ENCODE measurements around the gene RADIL.

RADIL gene

GRCh38 chr7:4792537-4793126, 90.9 kb downstream of the RADIL start:
- Histone ChIP-seq H3K4me3 (no peak overlapping the region), H3K27ac (no peak overlapping the region), H3K9me3 (ENCODE audit: low read depth, low read length) (no peaks in the 10 kb centered on the region), H3K9ac (ENCODE audit: insufficient read length) (no peak overlapping the region), H3K36me3 (ENCODE audit: insufficient read depth, low read length) (peaks cover 9% of the 10 kb centered on the region; the same call in 1 of the 2 replicates)
- TF ChIP-seq FOXP2 (optimal IDR thresholded peaks at IDR 0.05; ENCODE audit: control extremely low read depth, extremely low read length, insufficient read depth) (no peak), EZH2 (IDR thresholded peaks at IDR 0.05) (no peak), POLR2AphosphoS5 (IDR thresholded peaks at IDR 0.05; ENCODE audit: borderline replicate concordance, low read depth, low read length) (no peak)
- no peak for DNase-seq (ENCODE audit: low read depth, low spot score)

GRCh38 chr7:4791738-4792536, 91.6 kb downstream of the RADIL start:
- Histone ChIP-seq H3K4me3 (no peak overlapping the region), H3K36me3 (ENCODE audit: insufficient read depth, low read length) (peaks cover 9% of the 10 kb centered on the region; the same call in 1 of the 2 replicates), H3K9me3 (ENCODE audit: low read depth, low read length) (no peaks in the 10 kb centered on the region), H3K9ac (ENCODE audit: insufficient read length) (no peak overlapping the region), H3K27ac (no peak overlapping the region)
- DNase-seq (ENCODE audit: low read depth, low spot score) = no peak
- TF ChIP-seq FOXP2 (optimal IDR thresholded peaks at IDR 0.05; ENCODE audit: control extremely low read depth, extremely low read length, insufficient read depth) = no peak
- TF ChIP-seq POLR2AphosphoS5 (IDR thresholded peaks at IDR 0.05; ENCODE audit: borderline replicate concordance, low read depth, low read length) = no peak
- no peak for TF ChIP-seq EZH2 (IDR thresholded peaks at IDR 0.05)

GRCh38 chr7:4791101-4791737, 92.3 kb downstream of the RADIL start:
- no peak overlapping the region for H3K27ac ChIP-seq
- TF ChIP-seq FOXP2 (optimal IDR thresholded peaks at IDR 0.05; ENCODE audit: control extremely low read depth, extremely low read length, insufficient read depth) (no peak), POLR2AphosphoS5 (IDR thresholded peaks at IDR 0.05; ENCODE audit: borderline replicate concordance, low read depth, low read length) (no peak), EZH2 (IDR thresholded peaks at IDR 0.05) (no peak)
- peaks cover 9% of the 10 kb centered on the region; the same call in 1 of the 2 replicates for H3K36me3 ChIP-seq (ENCODE audit: insufficient read depth, low read length)
- H3K9me3 ChIP-seq (ENCODE audit: low read depth, low read length) = no peaks in the 10 kb centered on the region
- no peak overlapping the region for H3K4me3 ChIP-seq
- H3K9ac ChIP-seq (ENCODE audit: insufficient read length) = no peak overlapping the region
- DNase-seq (ENCODE audit: low read depth, low spot score) = no peak

- Histone ChIP-seq H3K4me3 (no peak overlapping the region), H3K9ac (ENCODE audit: insufficient read length) (no peak overlapping the region), H3K27ac (no peak overlapping the region), H3K36me3 (ENCODE audit: insufficient read depth, low read length) (peaks cover 9% of the 10 kb centered on the region; the same call in 1 of the 2 replicates), H3K9me3 (ENCODE audit: low read depth, low read length) (no peaks in the 10 kb centered on the region)
- DNase-seq (ENCODE audit: low read depth, low spot score) = no peak
- TF ChIP-seq EZH2 (IDR thresholded peaks at IDR 0.05) (no peak), POLR2AphosphoS5 (IDR thresholded peaks at IDR 0.05; ENCODE audit: borderline replicate concordance, low read depth, low read length) (no peak), FOXP2 (optimal IDR thresholded peaks at IDR 0.05; ENCODE audit: control extremely low read depth, extremely low read length, insufficient read depth) (no peak)
Observed at GRCh38 chr7:4790516-4790991, 93.0 kb downstream of the RADIL start.

GRCh38 chr7:4790078-4790465, 93.4 kb downstream of the RADIL start:
- TF ChIP-seq POLR2AphosphoS5 (IDR thresholded peaks at IDR 0.05; ENCODE audit: borderline replicate concordance, low read depth, low read length) (no peak), EZH2 (IDR thresholded peaks at IDR 0.05) (no peak), FOXP2 (optimal IDR thresholded peaks at IDR 0.05; ENCODE audit: control extremely low read depth, extremely low read length, insufficient read depth) (no peak)
- Histone ChIP-seq H3K9me3 (ENCODE audit: low read depth, low read length) (no peaks in the 10 kb centered on the region), H3K36me3 (ENCODE audit: insufficient read depth, low read length) (peaks cover 9% of the 10 kb centered on the region; the same call in 1 of the 2 replicates), H3K4me3 (no peak overlapping the region), H3K27ac (no peak overlapping the region), H3K9ac (ENCODE audit: insufficient read length) (no peak overlapping the region)
- no peak for DNase-seq (ENCODE audit: low read depth, low spot score)

- DNase-seq (ENCODE audit: low read depth, low spot score) = no peak
- no peak overlapping the region for H3K9ac ChIP-seq (ENCODE audit: insufficient read length)
- no peak overlapping the region for H3K27ac ChIP-seq
- H3K9me3 ChIP-seq (ENCODE audit: low read depth, low read length) = no peaks in the 10 kb centered on the region
- peaks cover 9% of the 10 kb centered on the region; the same call in 1 of the 2 replicates for H3K36me3 ChIP-seq (ENCODE audit: insufficient read depth, low read length)
- H3K4me3 ChIP-seq = no peak overlapping the region
- TF ChIP-seq EZH2 (IDR thresholded peaks at IDR 0.05) = no peak
- TF ChIP-seq FOXP2 (optimal IDR thresholded peaks at IDR 0.05; ENCODE audit: control extremely low read depth, extremely low read length, insufficient read depth) = no peak
- TF ChIP-seq POLR2AphosphoS5 (IDR thresholded peaks at IDR 0.05; ENCODE audit: borderline replicate concordance, low read depth, low read length) = no peak
Observed at GRCh38 chr7:4789194-4790077, 94.1 kb downstream of the RADIL start.

GRCh38 chr7:4788627-4789189, 94.8 kb downstream of the RADIL start:
- Histone ChIP-seq H3K36me3 (ENCODE audit: insufficient read depth, low read length) (peaks cover 9% of the 10 kb centered on the region; the same call in 1 of the 2 replicates), H3K9ac (ENCODE audit: insufficient read length) (no peak overlapping the region)

More at GRCh38 chr7:4788627-4789189, 94.8 kb downstream of the RADIL start:
- no peak overlapping the region for H3K4me3 ChIP-seq
- no peak overlapping the region for H3K27ac ChIP-seq
- no peaks in the 10 kb centered on the region for H3K9me3 ChIP-seq (ENCODE audit: low read depth, low read length)
- no peak for TF ChIP-seq POLR2AphosphoS5 (IDR thresholded peaks at IDR 0.05; ENCODE audit: borderline replicate concordance, low read depth, low read length)
- TF ChIP-seq EZH2 (IDR thresholded peaks at IDR 0.05) = no peak
- no peak for TF ChIP-seq FOXP2 (optimal IDR thresholded peaks at IDR 0.05; ENCODE audit: control extremely low read depth, extremely low read length, insufficient read depth)
- no peak for DNase-seq (ENCODE audit: low read depth, low spot score)

All from SK-N-MC (cell line).